HFFc6 (cell line): Measurements from ENCODE around the gene SH3BP4. TPM values are rescaled to one million over a fixed set of nuclear protein-coding genes. Genes with fewer than 3 reads are reported as not detected.

Source experiments
- DNase-seq: peaks from one replicate; pipeline ENCODE4 v3.0.0-alpha.2; 2018
- H3K27ac Mint-ChIP-seq: 2 replicates; pipeline ENCODE4 v1.8.0; 2020; ENCODE audit warnings: mild to moderate bottlenecking, mixed read lengths
- H3K27me3 Mint-ChIP-seq: 2 replicates; pipeline ENCODE4 v1.8.0; 2021; ENCODE audit warnings: mild to moderate bottlenecking, moderate library complexity, mixed read lengths; ENCODE audit not compliant: insufficient read depth
- H3K36me3 Mint-ChIP-seq: 2 replicates; pipeline ENCODE4 v1.8.0; 2021; ENCODE audit warnings: low read depth, mixed read lengths
- H3K4me1 Mint-ChIP-seq: 2 replicates; pipeline ENCODE4 v1.8.0; 2020; ENCODE audit warnings: low read depth, mixed read lengths
- H3K4me3 Mint-ChIP-seq: 2 replicates; pipeline ENCODE4 v1.8.0; 2020; ENCODE audit warnings: mild to moderate bottlenecking, moderate library complexity, mixed read lengths
- H3K9me3 Mint-ChIP-seq: 2 replicates; pipeline ENCODE4 v1.8.0; 2020; ENCODE audit warnings: mild to moderate bottlenecking, mixed read lengths
- CTCF ChIP-seq: fragments of 200-600 bp; sonication (generic); IDR thresholded peaks from 2 replicates; pipeline ENCODE4 v1.5.0; 2021; ENCODE audit warnings: antibody characterized with exemption, mild to moderate bottlenecking
- total RNA-seq, 6 experiments: library from RNA; stranded (reverse); fragmentation: NEBNext Ultra II Directional; extraction: Animal tissue kit (Norgen Biotek cat#: 25700); gene quantifications; 2 replicates in 1 of 6; 3 replicates in 5 of 6; pipeline ENCODE4 v1.2.3, GENCODE V29; 2021

The SH3BP4 gene
- total RNA-seq, 6 experiments from 2014 or later = 82.3 to 98.7 (median 87.8) TPM

- H3K4me3 Mint-ChIP-seq = no peak overlapping the region
- DNase-seq = no peak
- H3K27me3 Mint-ChIP-seq = peaks cover 2% of the 10 kb centered on the region
- H3K9me3 Mint-ChIP-seq = peaks cover 5% of the 10 kb centered on the region; the same call in 1 of the 2 replicates
- no peak overlapping the region for H3K27ac Mint-ChIP-seq
- 0 out of 2 replicates have a peak, but pooled peaks cover 9% of the 10 kb centered on the region for H3K36me3 Mint-ChIP-seq
- TF ChIP-seq CTCF = no peak
- peaks cover 17% of the 10 kb centered on the region for H3K4me1 Mint-ChIP-seq
These were observed 114.7 kb downstream of the SH3BP4 start for GRCh38 chr2:235066490-235066889.

- no peak for DNase-seq
- Mint-ChIP-seq H3K27ac (no peak overlapping the region), H3K4me1 (peaks cover 17% of the 10 kb centered on the region), H3K36me3 (0 out of 2 replicates have a peak, but pooled peaks cover 9% of the 10 kb centered on the region), H3K27me3 (peaks cover 2% of the 10 kb centered on the region), H3K9me3 (peaks cover 5% of the 10 kb centered on the region; the same call in 1 of the 2 replicates), H3K4me3 (no peak overlapping the region)
- TF ChIP-seq CTCF = no peak
These were observed 115.1 kb downstream of the SH3BP4 start for GRCh38 chr2:235066895-235067294.

GRCh38 chr2:235068701-235069100 lies 116.9 kb downstream of the SH3BP4 start:
- Mint-ChIP-seq H3K36me3 (0 out of 2 replicates have a peak, but pooled peaks cover 9% of the 10 kb centered on the region), H3K4me1 (peaks cover 17% of the 10 kb centered on the region), H3K27ac (no peak overlapping the region), H3K4me3 (no peak overlapping the region), H3K27me3 (no peaks in the 10 kb centered on the region; the same call in 1 of the 2 replicates), H3K9me3 (peaks cover 5% of the 10 kb centered on the region; the same call in 1 of the 2 replicates)
- no peak for DNase-seq
- TF ChIP-seq CTCF = no peak

- Mint-ChIP-seq H3K4me1 (peaks cover 11% of the 10 kb centered on the region), H3K9me3 (peaks cover 5% of the 10 kb centered on the region; the same call in 1 of the 2 replicates), H3K4me3 (no peak overlapping the region), H3K27me3 (peaks cover 5% of the 10 kb centered on the region), H3K36me3 (0 out of 2 replicates have a peak, but pooled peaks cover 9% of the 10 kb centered on the region), H3K27ac (no peak overlapping the region)
- TF ChIP-seq CTCF = no peak
- no peak for DNase-seq
These were observed 118.4 kb downstream of the SH3BP4 start for GRCh38 chr2:235070063-235070706.

GRCh38 chr2:235073868-235074413 lies 122.1 kb downstream of the SH3BP4 start:
- Mint-ChIP-seq H3K4me3 (no peak overlapping the region), H3K9me3 (peaks cover 5% of the 10 kb centered on the region; the same call in 1 of the 2 replicates), H3K27ac (no peak overlapping the region), H3K27me3 (peaks cover 5% of the 10 kb centered on the region), H3K36me3 (0 out of 2 replicates have a peak, but pooled peaks cover 9% of the 10 kb centered on the region), H3K4me1 (peaks cover 22% of the 10 kb centered on the region)
- no peak for DNase-seq
- no peak for TF ChIP-seq CTCF
